ENCODE measurements around the gene ITGA3. TPM values are rescaled to one million over a fixed set of nuclear protein-coding genes. Genes with fewer than 3 reads are reported as not detected.

Gene ITGA3
- polyA plus RNA-seq, 2 of the 4 experiments (the other 2 are of a cell fraction) = 141 to 268 TPM

GRCh38 chr17:50028736-50029120, 27.2 kb upstream of the ITGA3 start:
- no peak for DNase-seq (ENCODE audit: low read depth in 1 of 2, low spot score in 1 of 2)
- no peak; a peak in 3 of 6 replicates for ATAC-seq
- FAIRE-seq = no peak
- 60% methylated on average over 6 of the region's 6 CpGs for whole genome bisulfite sequencing (ENCODE audit: missing lambda C conversion rate)
- H3K4me1 ChIP-seq = peaks cover 42% of the 10 kb centered on the region
- ChIA-PET CTCF (interaction anchor here (0.6 to 9.1 kb wide), 15 partner anchors 9 to 176 kb away, joined by 3 to 473 read pairs (median 40); partner anchors contain the start of genes DLX3, ITGA3 and PDK2), POLR2A (interaction anchor here (1.0 to 4.9 kb wide), 5 partner anchors 9 to 49 kb away, joined by 3 to 140 read pairs (median 11); partner anchors contain the start of gene ITGA3)
- no peaks in the 10 kb centered on the region for H3K9me3 ChIP-seq
- no peak overlapping the region for H3K4me3 ChIP-seq
- H3K4me2 ChIP-seq = peak overlapping the region; percentile 89
- TF ChIP-seq RCOR1 (IDR thresholded peaks at IDR 0.05; ENCODE audit: low read depth, low read length) (no peak), HOXB13 (CRISPR knock-in tag; IDR thresholded peaks at IDR 0.05; ENCODE audit: low read depth) (peak; percentile 72; the same call in 1 of the 2 replicates), CHD4 (IDR thresholded peaks at IDR 0.05; ENCODE audit: borderline replicate concordance) (no peak), HOXB5 (CRISPR knock-in tag; IDR thresholded peaks at IDR 0.05) (0 out of 2 replicates have a peak, but pooled peaks have one; percentile 7)
- H3K27ac ChIP-seq = peak overlapping the region; percentile 94 to 99

GRCh38 chr17:50029185-50029584, 26.7 kb upstream of the ITGA3 start:
- Histone ChIP-seq H3K9me3 (no peaks in the 10 kb centered on the region), H3K4me2 (peak overlapping the region; percentile 89), H3K27ac (peak overlapping the region; percentile 94 to 99), H3K4me1 (peaks cover 42% of the 10 kb centered on the region), H3K4me3 (no peak overlapping the region)
- ATAC-seq = no peak
- 92% methylated on average over 7 of the region's 7 CpGs for whole genome bisulfite sequencing (ENCODE audit: missing lambda C conversion rate)
- CTCF ChIA-PET = interaction anchor here (0.6 to 9.1 kb wide), 11 partner anchors 9 to 85 kb away, joined by 4 to 473 read pairs (median 69); partner anchors contain the start of genes DLX3, ITGA3 and PDK2
- DNase-seq (ENCODE audit: low read depth in 1 of 2, low spot score in 1 of 2) = no peak
- FAIRE-seq = no peak
- POLR2A ChIA-PET = interaction anchor here (1.0 to 4.9 kb wide), 5 partner anchors 9 to 49 kb away, joined by 3 to 140 read pairs (median 11); partner anchors contain the start of gene ITGA3
- no peak for TF ChIP-seq ZNF302 (CRISPR knock-in tag; IDR thresholded peaks at IDR 0.05)
- TF ChIP-seq GATA3 (IDR thresholded peaks at IDR 0.05; ENCODE audit: borderline replicate concordance) = no peak
- no peak for TF ChIP-seq EHF (CRISPR knock-in tag; IDR thresholded peaks at IDR 0.05)
- TF ChIP-seq TP53 (CRISPR knock-in tag; IDR thresholded peaks at IDR 0.05) = no peak
- no peak for TF ChIP-seq KDM5A (IDR thresholded peaks at IDR 0.05)
- no peak for TF ChIP-seq TFCP2L1 (CRISPR knock-in tag; IDR thresholded peaks at IDR 0.05)
- no peak for TF ChIP-seq BCL3 (IDR thresholded peaks at IDR 0.05)
- TF ChIP-seq HES2 (IDR thresholded peaks at IDR 0.05) = no peak
- TF ChIP-seq RFX5 (IDR thresholded peaks at IDR 0.05) = no peak
- TF ChIP-seq HOXB13 (CRISPR knock-in tag; IDR thresholded peaks at IDR 0.05; ENCODE audit: low read depth) = no peak

- ATAC-seq (no peak), DNase-seq (ENCODE audit: low read depth in 1 of 2, low spot score in 1 of 2) (no peak), FAIRE-seq (no peak)
- POLR2A ChIA-PET = interaction anchor here (1.4 kb wide), 1 partner anchor 21 kb away, joined by 4 read pairs; no protein-coding TSS in a partner anchor
- Histone ChIP-seq H3K9me3 (no peaks in the 10 kb centered on the region), H3K4me1 (peaks cover 59% of the 10 kb centered on the region), H3K27ac (no peak overlapping the region; a peak in 1 of 6 replicates), H3K4me3 (no peak overlapping the region), H3K4me2 (no peak overlapping the region)
- 88% methylated on average over 6 of the region's 6 CpGs for WGBS (ENCODE audit: missing lambda C conversion rate)
- TF ChIP-seq NR3C1 (IDR thresholded peaks at IDR 0.05) (no peak), E2F6 (IDR thresholded peaks at IDR 0.05; ENCODE audit: borderline replicate concordance, low read depth) (no peak), BCL3 (IDR thresholded peaks at IDR 0.05) (no peak), MAZ (IDR thresholded peaks at IDR 0.05; ENCODE audit: borderline replicate concordance, low read depth, low read length) (no peak), MAFK (IDR thresholded peaks at IDR 0.05; ENCODE audit: partially characterized antibody) (no peak), KDM1A (IDR thresholded peaks at IDR 0.05; ENCODE audit: low read depth) (no peak), PBX3 (IDR thresholded peaks at IDR 0.05) (no peak), CEBPB (IDR thresholded peaks at IDR 0.05) (no peak), CHD2 (IDR thresholded peaks at IDR 0.05; ENCODE audit: low read length, partially characterized antibody) (no peak), SREBF2 (IDR thresholded peaks at IDR 0.05) (no peak), KDM5A (IDR thresholded peaks at IDR 0.05) (no peak), HOXA7 (CRISPR knock-in tag; IDR thresholded peaks at IDR 0.05) (no peak), NPAS2 (CRISPR knock-in tag; IDR thresholded peaks at IDR 0.05; ENCODE audit: borderline replicate concordance) (no peak), NFE2L2 (conservative IDR thresholded peaks at IDR 0.05; ENCODE audit: low read length) (no peak), TFCP2L1 (CRISPR knock-in tag; IDR thresholded peaks at IDR 0.05) (no peak), HOXB5 (CRISPR knock-in tag; IDR thresholded peaks at IDR 0.05) (no peak), RNF2 (IDR thresholded peaks at IDR 0.05; ENCODE audit: borderline replicate concordance, low read depth) (no peak), CHD4 (IDR thresholded peaks at IDR 0.05; ENCODE audit: borderline replicate concordance) (no peak)
- CTCF ChIA-PET = interaction anchor here (2.2 to 9.1 kb wide), 5 partner anchors 13 to 59 kb away, joined by 4 to 473 read pairs (median 190); partner anchors contain the start of genes ITGA3 and PDK2
Measured at GRCh38 chr17:50033316-50033715, 22.6 kb upstream of the ITGA3 start.

All from A549 (cell line).